Caco-2 (cell line): ENCODE measurements around the gene TUT4. TPM values are rescaled to one million over a fixed set of nuclear protein-coding genes. Genes with fewer than 3 reads are reported as not detected.

Experiments
- BruUV-seq: library from RNA; stranded (reverse); fragments of 400-500 nt; replicated peaks from 2 replicates; lab custom pipeline; 2021; lab: Mats Ljungman, UMichigan
- CTCF ChIA-PET: fragments of 300-600 bp; sonication (Branson Sonifier 250); formaldehyde crosslinking; loops from one replicate; lab custom pipeline; 2022; ENCODE audit warnings: antibody characterized with exemption; lab: Charles Lee
- POLR2A ChIA-PET: fragments of 300-600 bp; sonication (Branson Sonifier 250); formaldehyde crosslinking; loops from one replicate; lab custom pipeline; 2022; ENCODE audit warnings: antibody characterized with exemption; lab: Charles Lee
- DNase-seq, 2 experiments: peaks; one replicate each; pipeline versions ENCODE4 v3.0.0 to v3.0.0-alpha.2; 2020 to 2022
- H3K27me3 ChIP-seq: replicated peaks from 2 replicates; pipeline ENCODE4 v1.6.0; 2011; ENCODE audit warnings: low read length; ENCODE audit not compliant: control insufficient read depth, insufficient read depth
- H3K36me3 ChIP-seq: 2 replicates; pipeline ENCODE4 v1.5.1; 2011; ENCODE audit warnings: low read length; ENCODE audit not compliant: control insufficient read depth, insufficient read depth
- H3K4me1 ChIP-seq: fragments of 250-450 bp; sonication (Bioruptor Pico); 2 replicates; pipeline ENCODE4 v1.5.1; 2020; ENCODE audit warnings: mild to moderate bottlenecking
- H3K4me3 ChIP-seq: 2 replicates; pipeline ENCODE4 v1.5.1; 2011; ENCODE audit warnings: low read depth, mild to moderate bottlenecking, control low read depth, low read length
- H3K9me3 ChIP-seq: fragments of 250-450 bp; sonication (Bioruptor Pico); 2 replicates; pipeline ENCODE4 v1.5.1; 2020; ENCODE audit warnings: mild to moderate bottlenecking, moderate library complexity
- H3K27ac Mint-ChIP-seq: one replicate; pipeline ENCODE4 v1.8.0; 2022; ENCODE audit warnings: mixed read lengths; ENCODE audit not compliant: unreplicated experiment
- H3K27me3 Mint-ChIP-seq: one replicate; pipeline ENCODE4 v1.8.0; 2022; ENCODE audit warnings: mixed read lengths; ENCODE audit not compliant: insufficient read depth, unreplicated experiment
- H3K36me3 Mint-ChIP-seq: one replicate; pipeline ENCODE4 v1.8.0; 2022; ENCODE audit warnings: mild to moderate bottlenecking, mixed read lengths; ENCODE audit not compliant: insufficient read depth, unreplicated experiment
- H3K4me1 Mint-ChIP-seq: one replicate; pipeline ENCODE4 v1.8.0; 2022; ENCODE audit warnings: low read depth, mixed read lengths; ENCODE audit not compliant: unreplicated experiment
- H3K4me3 Mint-ChIP-seq: one replicate; pipeline ENCODE4 v1.8.0; 2022; ENCODE audit warnings: mild to moderate bottlenecking, moderate library complexity, mixed read lengths; ENCODE audit not compliant: unreplicated experiment
- H3K9me3 Mint-ChIP-seq: one replicate; pipeline ENCODE4 v1.8.0; 2022; ENCODE audit warnings: mixed read lengths; ENCODE audit not compliant: unreplicated experiment
- intact Hi-C: fragments of 100-400 bp; cut with micrococcal nuclease; formaldehyde crosslinking; loops from one replicate; pipeline ENCODE4 v1.10.0; 2022; ENCODE audit not compliant: unreplicated experiment
- total RNA-seq: library from RNA; stranded (reverse); gene quantifications from 2 replicates; pipeline ENCODE4 v1.2.3, GENCODE V29; 2022
- TF ChIP-seq, protein P1 (sequence below), 2 experiments: fragments of 200-600 bp in 1 of 2; IDR thresholded peaks; 1 replicate in 1 of 2; 2 replicates in 1 of 2; pipeline versions ENCODE4 v1.5.1 to v1.8.0; 2011 to 2022; ENCODE audit warnings: antibody characterized with exemption in 1 of 2, control low read depth in 1 of 2, inconsistent platforms in 1 of 2, low read depth in 1 of 2, low read length in 1 of 2, mild to moderate bottlenecking in 1 of 2, moderate library complexity in 1 of 2; ENCODE audit not compliant: insufficient read depth in 1 of 2, severe bottlenecking in 1 of 2, unreplicated experiment in 1 of 2

Gene TUT4
- total RNA-seq, 1 experiment from 2014 or later: 54.9 TPM

DNA sequence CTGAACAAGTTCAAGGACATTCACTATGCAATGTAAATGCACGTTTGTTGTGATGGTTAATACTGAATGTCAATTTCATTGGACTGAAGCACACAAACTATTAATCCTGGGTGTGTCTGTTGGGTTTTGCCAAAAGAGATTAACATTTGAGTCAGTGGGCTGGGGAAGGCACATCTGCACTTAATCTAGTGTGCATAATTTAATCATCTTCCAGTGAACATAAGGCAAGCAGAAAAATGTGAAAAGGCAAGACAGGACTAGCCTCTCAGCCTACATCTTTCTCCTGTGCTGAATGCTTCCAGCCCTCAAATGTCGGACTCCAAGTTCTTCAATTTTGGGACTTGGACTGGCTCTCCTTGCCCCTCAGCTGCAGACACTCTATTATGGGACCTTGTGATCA, 108.4 kb downstream of the TUT4 start:
- no peak for DNase-seq
- no peaks in the 10 kb centered on the region for H3K27me3 ChIP-seq
- ChIA-PET CTCF (no interaction called here), POLR2A (no interaction called here)
- no peaks in the 10 kb centered on the region for H3K9me3 ChIP-seq
- no peaks in the 10 kb centered on the region for H3K4me1 ChIP-seq
- H3K4me3 ChIP-seq: no peak overlapping the region
- no peaks in the 10 kb centered on the region for H3K27me3 Mint-ChIP-seq
- peaks cover 26% of the 10 kb centered on the region for H3K36me3 Mint-ChIP-seq
- no TSS peak for BruUV-seq
- H3K9me3 Mint-ChIP-seq: no peaks in the 10 kb centered on the region
- intact Hi-C loops: no loop called here
- H3K4me1 Mint-ChIP-seq: no peaks in the 10 kb centered on the region
- no peak overlapping the region for H3K4me3 Mint-ChIP-seq
- TF ChIP-seq, protein P1, sequence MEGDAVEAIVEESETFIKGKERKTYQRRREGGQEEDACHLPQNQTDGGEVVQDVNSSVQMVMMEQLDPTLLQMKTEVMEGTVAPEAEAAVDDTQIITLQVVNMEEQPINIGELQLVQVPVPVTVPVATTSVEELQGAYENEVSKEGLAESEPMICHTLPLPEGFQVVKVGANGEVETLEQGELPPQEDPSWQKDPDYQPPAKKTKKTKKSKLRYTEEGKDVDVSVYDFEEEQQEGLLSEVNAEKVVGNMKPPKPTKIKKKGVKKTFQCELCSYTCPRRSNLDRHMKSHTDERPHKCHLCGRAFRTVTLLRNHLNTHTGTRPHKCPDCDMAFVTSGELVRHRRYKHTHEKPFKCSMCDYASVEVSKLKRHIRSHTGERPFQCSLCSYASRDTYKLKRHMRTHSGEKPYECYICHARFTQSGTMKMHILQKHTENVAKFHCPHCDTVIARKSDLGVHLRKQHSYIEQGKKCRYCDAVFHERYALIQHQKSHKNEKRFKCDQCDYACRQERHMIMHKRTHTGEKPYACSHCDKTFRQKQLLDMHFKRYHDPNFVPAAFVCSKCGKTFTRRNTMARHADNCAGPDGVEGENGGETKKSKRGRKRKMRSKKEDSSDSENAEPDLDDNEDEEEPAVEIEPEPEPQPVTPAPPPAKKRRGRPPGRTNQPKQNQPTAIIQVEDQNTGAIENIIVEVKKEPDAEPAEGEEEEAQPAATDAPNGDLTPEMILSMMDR (IDR thresholded peaks at IDR 0.05; ENCODE audit: insufficient read depth in 1 of 2, low read depth in 1 of 2, low read length in 1 of 2, severe bottlenecking in 1 of 2, unreplicated experiment in 1 of 2): no peak
- H3K36me3 ChIP-seq: no peaks in the 10 kb centered on the region
- H3K27ac Mint-ChIP-seq: no peak overlapping the region

DNA sequence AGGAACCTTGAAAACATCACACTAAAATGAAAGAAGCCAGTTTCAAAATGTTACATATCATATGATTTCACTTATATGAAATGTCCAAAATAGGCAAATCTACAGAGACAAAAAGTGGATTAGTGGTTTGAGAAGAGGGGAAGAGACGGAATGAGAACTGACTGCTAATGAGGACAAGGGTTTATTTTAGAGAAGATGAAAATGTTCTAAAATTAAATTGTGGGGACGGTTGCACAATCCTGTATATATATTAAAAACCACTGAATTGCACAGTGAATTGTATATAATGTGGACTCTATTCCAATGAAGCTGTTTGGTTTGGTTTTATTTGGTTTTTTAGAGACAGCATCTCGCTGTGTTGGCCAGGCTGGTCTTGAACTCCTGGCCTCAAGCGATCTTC, 112.9 kb downstream of the TUT4 start:
- no TSS peak for BruUV-seq
- Histone ChIP-seq H3K27me3 (no peaks in the 10 kb centered on the region), H3K9me3 (no peaks in the 10 kb centered on the region), H3K36me3 (no peaks in the 10 kb centered on the region; the same call in 1 of the 2 replicates), H3K4me1 (no peaks in the 10 kb centered on the region), H3K4me3 (no peak overlapping the region)
- TF ChIP-seq, protein P1 (IDR thresholded peaks at IDR 0.05; ENCODE audit: insufficient read depth in 1 of 2, low read depth in 1 of 2, low read length in 1 of 2, severe bottlenecking in 1 of 2, unreplicated experiment in 1 of 2): no peak
- ChIA-PET POLR2A (no interaction called here), CTCF (no interaction called here)
- no peak overlapping the region for H3K4me3 Mint-ChIP-seq
- no peak for DNase-seq
- H3K27ac Mint-ChIP-seq: no peak overlapping the region
- intact Hi-C loops: no loop called here
- peaks cover 31% of the 10 kb centered on the region for H3K36me3 Mint-ChIP-seq
- H3K27me3 Mint-ChIP-seq: no peaks in the 10 kb centered on the region
- H3K4me1 Mint-ChIP-seq: no peaks in the 10 kb centered on the region
- no peaks in the 10 kb centered on the region for H3K9me3 Mint-ChIP-seq

DNA sequence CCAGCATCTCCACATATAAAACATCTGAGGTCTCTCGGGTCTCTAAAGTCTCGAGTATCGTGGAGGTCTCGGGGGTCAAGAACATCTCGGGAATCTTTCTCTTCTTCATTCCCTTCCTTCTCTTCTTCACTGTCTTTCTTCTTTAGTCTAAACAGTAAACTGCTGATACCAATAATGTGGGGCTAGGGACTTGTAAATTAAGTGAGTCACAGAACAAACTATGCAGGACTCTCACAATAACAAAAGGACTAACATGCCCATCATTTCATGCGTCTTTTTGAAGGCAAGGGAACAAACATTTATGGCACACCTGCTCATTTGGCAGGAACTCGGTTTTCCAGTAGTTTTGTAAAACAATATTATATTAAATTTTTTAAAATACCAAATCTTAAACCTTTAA, 116.1 kb downstream of the TUT4 start:
- POLR2A ChIA-PET: no interaction called here
- no peaks in the 10 kb centered on the region; the same call in 1 of the 2 replicates for H3K36me3 ChIP-seq

More for the DNA sequence above, 116.1 kb downstream of the TUT4 start:
- TF ChIP-seq, protein P1 (IDR thresholded peaks at IDR 0.05; ENCODE audit: insufficient read depth in 1 of 2, low read depth in 1 of 2, low read length in 1 of 2, severe bottlenecking in 1 of 2, unreplicated experiment in 1 of 2): no peak
- no TSS peak for BruUV-seq
- no peaks in the 10 kb centered on the region for H3K27me3 ChIP-seq
- H3K9me3 Mint-ChIP-seq: no peaks in the 10 kb centered on the region
- H3K36me3 Mint-ChIP-seq: peaks cover 31% of the 10 kb centered on the region
- no peak for DNase-seq
- H3K4me1 ChIP-seq: no peaks in the 10 kb centered on the region
- H3K4me3 Mint-ChIP-seq: no peak overlapping the region
- no peaks in the 10 kb centered on the region for H3K27me3 Mint-ChIP-seq
- CTCF ChIA-PET: no interaction called here
- H3K4me3 ChIP-seq: no peak overlapping the region
- H3K27ac Mint-ChIP-seq: no peak overlapping the region
- intact Hi-C loops: no loop called here
- H3K9me3 ChIP-seq: no peaks in the 10 kb centered on the region
- no peaks in the 10 kb centered on the region for H3K4me1 Mint-ChIP-seq
